H1 (cell line): ENCODE results near the gene OSBPL3. TPM values are rescaled to one million over a fixed set of nuclear protein-coding genes. Genes with fewer than 3 reads are reported as not detected.

Experiments
- CHD1 ChIP-seq: IDR thresholded peaks from 2 replicates; pipeline ENCODE4 v1.6.1; 2012; ENCODE audit warnings: low read depth, low read length, improper control_type of control experiment
- CREB1 ChIP-seq: IDR thresholded peaks from 2 replicates; pipeline ENCODE4 v1.6.1; 2012; ENCODE audit warnings: inconsistent platforms
- GTF2F1 ChIP-seq: IDR thresholded peaks from 2 replicates; pipeline ENCODE4 v1.6.1; 2012; ENCODE audit warnings: low read depth, low read length, improper control_type of control experiment, borderline replicate concordance
- JUND ChIP-seq: IDR thresholded peaks from 2 replicates; pipeline ENCODE4 v1.6.1; 2011; ENCODE audit warnings: mild to moderate bottlenecking, improper control_type of control experiment, low read length
- POLR2A ChIP-seq, 2 experiments: IDR thresholded peaks; 1 replicate in 1 of 2; 2 replicates in 1 of 2; pipeline ENCODE4 v1.6.1; 2011; ENCODE audit warnings: low read depth in 2 of 2, low read length in 2 of 2, mild to moderate bottlenecking in 2 of 2; ENCODE audit errors: control extremely low read depth in 1 of 2
- polyA plus RNA-seq, 7 experiments: library from polyadenylated mRNA; depleted of rRNA in 3 of 7; stranded (reverse) in 5 of 7; unstranded in 2 of 7; fragments of >200 nt in 5 of 7; fragments of 200-250 nt in 2 of 7; gene quantifications; 1 replicate in 5 of 7; 2 replicates in 1 of 7; 4 replicates in 1 of 7; pipeline versions ENCODE4 v1.2.1 to v1.2.3, GENCODE V29; 2011 to 2013; ENCODE audit warnings: missing spikeins in 2 of 7, mixed read lengths in 2 of 7
- total RNA-seq: library from RNA; stranded (reverse); fragmentation: NEBNext Ultra II Directional; extraction: Animal tissue kit (Norgen Biotek cat#: 25700); gene quantifications from 2 replicates; pipeline ENCODE4 v1.2.1, GENCODE V29; 2021

The OSBPL3 gene
- total and polyA plus RNA-seq, 2 of the 8 experiments (the other 6 are each of a cell fraction or from before 2014, with no cell fraction given): 2.8 to 13.9 TPM

DNA sequence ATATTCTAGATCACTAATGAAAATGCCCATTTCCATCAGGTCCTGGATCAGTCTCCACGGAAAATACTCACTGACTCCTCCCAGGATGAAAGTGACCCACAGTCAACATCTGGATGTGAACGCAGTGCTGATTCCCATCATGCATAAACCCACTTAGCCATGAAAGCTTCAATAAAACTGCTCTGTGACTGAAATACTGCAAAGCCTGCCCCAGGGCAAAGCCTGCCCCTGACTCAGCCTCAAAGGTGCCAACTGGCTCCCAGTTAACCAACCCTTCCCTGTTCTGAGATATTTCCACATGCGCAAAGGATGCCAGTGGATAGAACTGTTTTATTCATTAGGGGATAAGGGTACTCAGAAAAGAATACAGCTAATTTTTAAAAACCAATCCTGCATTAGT, 24.0 kb downstream of the OSBPL3 start (continued):
- TF ChIP-seq CHD1 (no peak), GTF2F1 (no peak), CREB1 (no peak), POLR2A (IDR thresholded peaks at IDR 0.05; ENCODE audit: control extremely low read depth in 1 of 2, low read depth in 2 of 2, low read length in 2 of 2) (no peak), JUND (no peak)
